CD4-positive, alpha-beta T cell treated with Interleukin-6 at 100 ng/mL for 8 hours (primary cell): ENCODE measurements around the gene SH3TC1.

Experiments used
- DNase-seq: peaks from one replicate; pipeline ENCODE4 v3.0.0-alpha.2; 2020; ENCODE audit warnings: mixed read lengths, low spot score

Gene SH3TC1

GRCh38 chr4:8198906-8199593 lies at the start of gene SH3TC1:
SH3TC1 (plus strand) TSS chr4:8199290; CDS start chr4:8205195, 5,905 bp downstream.
- DNase-seq = peak; percentile 57

- no peak for DNase-seq
These were observed 49.4 kb upstream of the SH3TC1 start for GRCh38 chr4:8149664-8150063.

GRCh38 chr4:8150152-8151090 lies 48.7 kb upstream of the SH3TC1 start:
- no peak for DNase-seq

GRCh38 chr4:8151165-8151650 lies 47.9 kb upstream of the SH3TC1 start:
- DNase-seq = no peak

GRCh38 chr4:8152090-8152864 lies 46.8 kb upstream of the SH3TC1 start:
- no peak for DNase-seq

GRCh38 chr4:8152865-8153257 lies 46.2 kb upstream of the SH3TC1 start:
- DNase-seq = no peak

DNA sequence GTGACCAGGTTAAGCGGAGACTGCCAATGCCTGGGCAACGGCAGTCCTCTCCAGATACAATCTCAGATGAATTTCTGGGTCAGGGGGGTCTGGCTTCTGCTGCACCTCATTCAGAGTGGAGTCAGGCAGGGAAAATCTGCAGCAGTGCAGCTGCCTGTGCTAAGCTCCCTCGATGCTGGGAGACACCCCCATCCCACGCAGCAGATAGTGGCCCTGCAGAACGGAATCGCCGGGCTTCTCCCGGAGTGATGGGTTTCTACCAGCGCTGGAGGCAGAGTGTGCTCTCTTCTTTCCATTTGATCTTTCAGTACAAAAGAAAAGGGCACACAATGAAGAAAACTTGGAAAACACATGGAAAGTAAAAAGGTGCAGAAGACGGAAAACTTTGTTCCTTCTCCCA lies 45.6 kb upstream of the SH3TC1 start:
- DNase-seq = no peak

DNA sequence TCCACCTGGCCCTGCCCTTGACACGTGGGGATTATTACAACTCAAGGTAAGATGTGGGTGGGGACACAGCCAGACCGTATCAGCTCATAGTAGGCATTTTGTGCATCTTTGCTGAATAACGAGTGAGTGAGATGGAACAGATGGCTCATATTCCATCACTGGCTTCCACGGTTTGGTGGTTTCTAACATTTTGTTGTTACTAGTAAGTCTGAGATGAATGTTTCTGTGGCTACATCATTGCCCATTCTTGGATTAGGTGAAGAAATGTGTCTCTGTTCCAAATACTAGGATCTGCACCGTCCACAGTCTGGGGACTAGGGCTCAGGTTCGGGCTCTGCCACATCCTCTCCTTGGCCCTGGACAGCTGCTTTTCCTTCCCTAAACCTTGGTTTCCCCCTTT lies 44.0 kb upstream of the SH3TC1 start:
- DNase-seq = no peak

DNA sequence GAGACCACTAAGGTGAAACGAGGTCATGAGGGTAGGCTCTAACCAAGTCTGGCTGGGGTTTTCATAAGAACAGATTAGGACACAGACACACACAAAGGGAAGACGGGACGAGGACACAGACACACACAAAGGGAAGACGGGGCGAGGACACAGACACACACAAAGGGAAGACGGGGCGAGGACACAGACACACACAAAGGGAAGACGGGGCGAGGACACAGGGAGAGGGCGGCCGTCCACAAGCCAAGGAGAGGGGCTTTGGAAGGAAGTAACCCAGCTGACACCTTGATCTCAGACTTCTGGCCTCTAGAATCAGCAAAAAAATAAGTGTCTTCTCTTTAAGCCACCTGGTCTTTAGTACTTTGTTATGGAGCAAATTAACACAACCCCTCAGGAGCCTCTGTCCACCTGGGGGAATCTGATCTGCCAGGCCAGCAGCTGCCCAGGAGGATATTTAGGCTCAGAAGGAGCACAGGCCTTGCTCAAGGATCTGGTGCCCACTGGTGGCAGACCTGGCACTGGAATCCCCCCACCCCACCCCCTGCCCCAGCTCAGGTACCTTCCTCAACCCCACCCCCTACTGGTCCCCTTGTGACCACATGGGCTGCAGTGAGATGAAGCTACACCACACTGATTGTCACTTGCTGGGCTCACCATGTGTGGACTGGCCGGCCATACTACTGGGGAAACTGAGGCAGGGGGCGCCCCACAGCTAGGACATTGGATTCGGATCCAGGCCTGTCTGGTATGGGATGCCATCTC lies 43.2 kb upstream of the SH3TC1 start:
- no peak for DNase-seq

DNA sequence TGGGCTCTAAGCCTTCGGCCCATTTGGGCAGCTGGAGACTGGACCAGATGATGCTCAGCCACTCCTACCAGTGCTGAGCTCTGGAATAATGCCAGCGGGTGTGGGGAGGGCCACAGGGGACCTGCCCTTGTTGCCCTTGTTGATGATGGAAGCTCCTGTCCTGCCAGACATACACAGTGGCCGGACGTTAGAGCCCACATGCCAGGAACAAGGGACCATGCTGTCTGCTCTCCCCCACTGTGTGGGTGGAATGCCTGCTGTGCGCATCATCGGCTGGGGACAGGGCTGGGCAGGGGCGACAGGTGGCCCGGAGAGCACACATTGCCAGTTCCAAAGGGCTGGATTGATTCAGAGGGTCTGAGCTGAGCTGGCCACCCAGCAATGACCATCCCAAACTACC lies 42.5 kb upstream of the SH3TC1 start:
- no peak for DNase-seq

DNA sequence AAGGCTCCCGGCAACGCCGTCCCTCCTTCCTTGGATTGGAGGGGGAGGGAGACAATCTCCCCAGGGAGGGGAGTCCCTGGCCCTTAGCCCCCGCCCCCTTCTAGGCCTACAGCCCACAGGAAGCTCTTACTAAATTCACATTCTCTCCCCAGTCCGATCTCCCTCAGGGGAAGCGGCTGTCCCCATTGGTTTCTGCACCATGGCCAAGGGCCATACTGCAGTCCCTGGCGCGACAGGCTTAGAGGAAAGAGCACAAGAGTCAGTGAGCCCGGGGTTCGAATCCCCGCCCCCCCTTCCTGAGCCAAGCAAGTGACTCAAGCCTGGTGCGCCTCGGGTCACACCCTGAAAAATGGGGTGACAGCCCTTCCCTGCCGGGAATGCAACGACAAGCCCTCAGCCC lies 41.6 kb upstream of the SH3TC1 start:
- no peak for DNase-seq

DNA sequence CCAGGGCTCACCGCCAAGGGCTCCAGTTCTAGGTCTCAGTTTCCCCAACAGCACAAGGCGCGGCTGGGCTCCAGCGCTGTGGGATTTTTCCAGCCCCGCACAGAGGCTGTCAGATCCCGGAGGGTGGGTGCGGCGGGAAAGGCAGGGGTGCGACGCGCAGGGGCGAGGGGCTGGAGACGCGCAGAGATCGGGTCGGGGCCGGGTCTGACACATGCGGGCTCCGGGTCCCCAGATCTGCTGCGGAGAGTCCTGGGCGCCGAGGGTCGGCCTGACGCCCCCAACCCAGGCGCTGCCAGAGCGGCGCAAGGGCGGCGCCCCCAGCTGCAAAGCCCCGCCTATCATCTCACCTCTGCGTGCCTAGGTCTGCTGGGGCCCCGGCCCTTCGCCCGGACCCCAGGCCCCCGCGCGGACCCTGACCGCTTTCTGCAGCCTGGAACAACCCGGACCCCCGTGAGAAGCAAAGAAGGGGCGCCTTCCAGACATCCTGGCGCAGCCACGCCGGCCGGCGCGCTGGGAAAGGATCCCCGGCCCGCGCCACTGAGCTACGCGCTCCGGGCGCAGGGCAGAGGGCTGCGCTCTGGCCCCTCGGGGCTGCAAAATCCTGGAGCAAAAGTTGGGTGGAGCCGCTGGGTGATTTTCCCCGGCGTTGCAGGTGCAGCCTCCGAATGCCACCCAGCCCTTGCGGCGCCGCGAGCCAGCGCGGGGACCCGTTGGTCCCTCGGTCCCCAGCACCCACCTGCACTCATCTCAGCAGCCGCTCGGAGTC lies 41.0 kb upstream of the SH3TC1 start:
- DNase-seq = no peak

DNA sequence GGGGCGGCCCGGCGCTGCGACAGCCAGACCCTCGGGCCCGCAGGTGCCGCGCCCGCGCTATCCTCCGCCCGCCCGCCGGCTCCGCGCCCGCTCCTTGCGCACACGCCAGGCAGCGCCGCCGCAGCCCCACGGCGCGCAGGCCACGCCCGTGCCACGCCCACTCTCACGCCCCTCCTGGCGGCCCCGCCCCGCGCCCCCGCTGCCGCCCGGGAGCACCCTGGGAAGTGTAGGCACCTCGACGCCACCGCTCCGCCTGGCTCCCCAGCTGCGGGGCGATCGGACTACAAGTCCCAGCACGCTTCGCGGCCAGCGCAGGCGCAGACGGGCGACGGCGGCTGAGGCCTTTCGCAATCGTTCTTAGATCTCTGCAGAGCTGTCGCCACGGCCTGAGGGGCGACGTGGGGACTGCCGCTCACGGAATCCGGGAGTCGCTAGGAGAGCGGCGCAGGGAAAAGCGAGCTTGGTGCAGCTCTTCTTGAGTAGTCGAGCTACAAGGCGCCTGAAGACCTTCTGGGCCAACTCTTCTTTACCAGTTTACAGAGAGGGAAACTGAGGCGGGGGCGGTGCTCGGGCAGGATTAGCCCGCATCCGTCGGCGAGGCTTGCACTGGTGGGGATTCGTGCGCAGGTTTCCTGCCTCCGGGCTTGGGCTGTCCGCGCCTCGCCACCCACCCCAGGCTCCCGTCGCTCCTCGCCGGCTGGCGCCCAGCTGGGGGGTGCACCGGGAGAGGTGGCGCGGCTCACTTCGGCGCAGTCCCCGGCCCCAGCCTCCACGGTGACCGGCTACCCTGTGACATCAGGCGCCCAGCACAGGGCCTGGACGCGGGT lies 40.2 kb upstream of the SH3TC1 start, which contains the start of gene ABLIM2:
ABLIM2 (minus strand) TSS at position 104 of the 827 bp plus-strand sequence. CDS start 124 bp downstream, outside the sequence.
- peak; percentile 99 for DNase-seq

DNA sequence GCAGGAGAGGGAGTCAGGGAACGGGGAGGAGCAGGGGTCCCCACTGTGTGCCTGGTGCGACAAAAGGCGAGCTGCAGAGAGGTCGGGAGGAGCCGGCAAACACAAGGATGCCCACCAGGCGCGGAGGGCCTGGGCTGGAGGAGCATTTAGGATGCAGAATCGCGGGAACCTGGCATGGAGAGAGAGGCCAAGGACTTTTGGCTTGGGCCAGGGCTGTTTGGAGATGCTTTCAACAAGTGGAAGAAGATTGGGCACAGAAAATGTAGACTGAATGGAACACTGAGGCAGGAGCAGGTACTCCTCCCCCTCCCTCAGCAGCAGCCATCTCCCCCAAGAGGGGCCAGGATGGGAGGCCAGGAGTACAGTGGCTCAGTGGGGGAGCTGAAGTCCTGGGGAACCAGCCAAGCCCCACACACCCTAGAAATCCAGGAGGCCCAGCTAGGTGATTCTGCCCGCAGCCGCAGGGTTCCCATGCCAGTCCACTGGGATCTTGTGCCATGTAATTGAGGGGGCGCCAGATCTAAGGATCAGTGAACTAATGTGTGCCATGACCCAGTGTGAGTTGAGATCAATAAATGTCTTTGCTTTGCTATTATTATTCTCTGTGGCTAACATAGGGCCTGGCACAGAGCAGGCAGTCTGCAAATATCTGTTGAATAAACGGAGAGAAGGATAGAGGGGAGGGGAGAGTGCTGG lies 39.4 kb upstream of the SH3TC1 start:
- DNase-seq = no peak

- DNase-seq = no peak
These were observed 38.9 kb upstream of the SH3TC1 start for GRCh38 chr4:8160233-8160560.

DNA sequence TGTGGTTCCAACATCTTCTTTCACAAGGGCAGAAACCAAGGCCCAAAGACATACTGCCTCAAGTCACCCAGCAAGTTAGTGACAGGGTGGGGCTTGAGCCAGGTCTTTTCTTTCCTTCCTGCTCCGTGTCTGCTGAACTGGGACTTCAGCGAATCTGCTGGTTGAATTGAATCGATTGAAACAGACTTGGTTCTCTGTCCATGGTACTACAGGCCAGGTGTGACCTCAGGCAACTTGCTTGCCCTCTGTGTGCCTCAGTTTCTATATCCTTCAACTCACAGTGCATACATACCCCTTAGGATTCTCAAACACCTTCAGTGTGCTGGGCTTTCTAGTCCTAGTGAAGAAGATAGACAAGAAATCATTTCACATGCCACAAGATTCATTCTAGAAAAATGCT lies 38.5 kb upstream of the SH3TC1 start:
- no peak for DNase-seq

GRCh38 chr4:8162625-8163024 lies 36.5 kb upstream of the SH3TC1 start:
- no peak for DNase-seq

DNA sequence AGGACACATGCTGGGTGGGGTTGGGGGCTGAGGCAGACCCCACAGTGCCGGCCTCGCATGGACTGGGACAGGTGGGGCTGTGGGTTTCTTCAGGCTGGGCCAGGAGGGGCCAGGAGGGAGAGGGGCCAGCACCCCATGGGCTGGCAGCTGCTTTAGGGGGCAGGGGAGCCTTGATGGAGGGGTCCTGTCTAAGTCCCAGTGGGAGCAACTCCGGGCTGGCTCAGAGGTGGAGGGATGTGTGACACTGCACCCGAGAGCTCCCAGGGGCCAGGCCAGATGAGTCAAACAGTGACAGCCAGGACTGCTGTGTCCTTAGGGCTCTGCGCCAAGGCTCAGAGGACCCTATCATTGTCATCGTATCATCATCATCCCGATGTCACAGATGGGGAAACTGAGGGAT lies 36.1 kb upstream of the SH3TC1 start:
- no peak for DNase-seq

DNA sequence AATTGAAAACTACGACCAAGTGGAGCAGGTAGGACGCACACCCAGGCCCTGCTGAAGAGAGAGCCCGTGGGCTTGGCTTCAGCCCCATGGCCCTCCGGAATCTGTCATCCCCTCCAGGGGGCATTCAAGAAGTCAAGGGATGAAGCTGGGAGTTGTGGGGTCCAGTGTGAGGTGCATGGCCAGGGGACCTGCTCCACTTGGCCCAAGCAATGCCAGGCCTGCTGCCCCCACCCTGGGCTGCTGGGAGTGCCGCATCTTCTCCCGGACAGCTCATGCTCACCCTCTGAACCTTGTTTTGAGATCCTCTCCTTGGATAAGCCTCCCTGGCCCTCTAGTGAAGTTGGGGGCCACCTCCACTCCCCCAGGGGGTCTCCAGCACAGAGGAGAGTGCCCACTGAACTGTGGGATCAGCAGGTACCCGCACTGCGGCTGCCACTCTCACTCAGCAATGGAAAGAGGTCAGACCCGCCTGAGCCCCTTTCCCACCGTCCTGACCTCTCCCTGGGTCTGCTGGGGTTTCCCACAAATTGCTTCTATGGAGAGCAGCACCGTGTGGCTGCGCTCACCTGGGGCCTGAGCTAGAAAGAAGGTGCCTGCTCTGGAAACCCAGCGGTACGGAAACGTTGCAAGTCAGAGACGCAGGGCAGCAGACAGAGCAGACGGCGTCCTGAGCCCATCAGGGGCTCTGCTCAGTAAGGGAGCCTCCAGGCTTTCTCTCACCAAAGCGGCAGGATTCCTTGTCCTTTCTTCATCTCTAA lies 35.5 kb upstream of the SH3TC1 start:
- no peak for DNase-seq
